Body of pancreas (tissue), 4 donors: ENCODE data around the gene SRRM5.

Experiments
- POLR2A ChIP-seq, 3 donors: fragments of 450-650 bp; IDR thresholded peaks; one replicate each; pipeline ENCODE4 v1.6.1; 2016; ENCODE audit warnings: antibody characterized with exemption in 3 of 3, mild to moderate bottlenecking in 2 of 3
- TF ChIP-seq, protein P1 (sequence below), 7 experiments: fragments of 450-650 bp in 4 of 7; fragments of 200-600 bp in 3 of 7; sonication (generic) in 3 of 7; IDR thresholded peaks; one replicate each; pipeline ENCODE4 v1.5.1; 2016 to 2019; ENCODE audit warnings: antibody characterized with exemption in 7 of 7

DNA sequence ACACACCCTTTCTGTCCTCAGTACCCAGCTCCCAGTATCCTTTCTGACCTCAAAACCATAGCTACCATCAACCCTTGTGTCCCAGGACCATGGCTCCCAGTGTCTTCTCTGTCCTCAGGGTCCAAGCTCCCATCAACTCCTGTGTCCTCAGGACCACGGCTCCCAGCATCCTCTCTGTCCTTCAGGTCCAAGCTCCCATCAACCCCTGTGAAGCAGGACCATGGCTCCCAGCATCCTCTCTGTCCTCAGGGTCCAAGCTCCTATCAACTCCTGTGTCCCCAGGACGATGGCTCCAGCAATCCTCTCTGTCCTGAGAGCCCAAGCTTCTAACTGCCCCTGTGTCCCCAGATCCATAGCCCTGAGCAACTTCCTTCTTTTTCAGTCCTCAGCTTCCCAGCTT, 29.4 kb downstream of the SRRM5 start:
- TF ChIP-seq, protein P1, sequence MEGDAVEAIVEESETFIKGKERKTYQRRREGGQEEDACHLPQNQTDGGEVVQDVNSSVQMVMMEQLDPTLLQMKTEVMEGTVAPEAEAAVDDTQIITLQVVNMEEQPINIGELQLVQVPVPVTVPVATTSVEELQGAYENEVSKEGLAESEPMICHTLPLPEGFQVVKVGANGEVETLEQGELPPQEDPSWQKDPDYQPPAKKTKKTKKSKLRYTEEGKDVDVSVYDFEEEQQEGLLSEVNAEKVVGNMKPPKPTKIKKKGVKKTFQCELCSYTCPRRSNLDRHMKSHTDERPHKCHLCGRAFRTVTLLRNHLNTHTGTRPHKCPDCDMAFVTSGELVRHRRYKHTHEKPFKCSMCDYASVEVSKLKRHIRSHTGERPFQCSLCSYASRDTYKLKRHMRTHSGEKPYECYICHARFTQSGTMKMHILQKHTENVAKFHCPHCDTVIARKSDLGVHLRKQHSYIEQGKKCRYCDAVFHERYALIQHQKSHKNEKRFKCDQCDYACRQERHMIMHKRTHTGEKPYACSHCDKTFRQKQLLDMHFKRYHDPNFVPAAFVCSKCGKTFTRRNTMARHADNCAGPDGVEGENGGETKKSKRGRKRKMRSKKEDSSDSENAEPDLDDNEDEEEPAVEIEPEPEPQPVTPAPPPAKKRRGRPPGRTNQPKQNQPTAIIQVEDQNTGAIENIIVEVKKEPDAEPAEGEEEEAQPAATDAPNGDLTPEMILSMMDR (IDR thresholded peaks at IDR 0.05), result no peak
- TF ChIP-seq POLR2A (IDR thresholded peaks at IDR 0.05), result no peak
